ENCODE results near the gene FRMD8.

The FRMD8 gene

GRCh38 chr11:65386307-65387140 is at the start of gene FRMD8:
FRMD8 (plus strand) TSS chr11:65386637; CDS start chr11:65387037, 400 bp downstream.
- peak; percentile 91 to 93 for DNase-seq

GRCh38 chr11:65338676-65339075 is 47.8 kb upstream of the FRMD8 start:
- DNase-seq, result no peak

GRCh38 chr11:65340226-65340625 is 46.2 kb upstream of the FRMD8 start:
- no peak for DNase-seq

GRCh38 chr11:65341856-65342255 is 44.6 kb upstream of the FRMD8 start:
- no peak for DNase-seq

- DNase-seq, result no peak
These were observed 34.9 kb upstream of the FRMD8 start for GRCh38 chr11:65351511-65351910.

GRCh38 chr11:65352783-65353182 is 33.7 kb upstream of the FRMD8 start:
- DNase-seq, result no peak

GRCh38 chr11:65353376-65353775 is 33.1 kb upstream of the FRMD8 start:
- DNase-seq, result no peak

- no peak for DNase-seq
These were observed 32.6 kb upstream of the FRMD8 start for GRCh38 chr11:65353900-65354264.

- DNase-seq, result peak; percentile 96 to 97
These were observed 32.0 kb upstream of the FRMD8 start, which contains the start of gene TIGD3 for GRCh38 chr11:65354265-65355012. TIGD3 (plus strand) TSS chr11:65354751; CDS start chr11:65355809, 1,058 bp downstream.

- peak; percentile 56 to 63 for DNase-seq
These were observed 31.2 kb upstream of the FRMD8 start for GRCh38 chr11:65355013-65355775.

GRCh38 chr11:65355776-65356393 is 30.6 kb upstream of the FRMD8 start:
- DNase-seq, result no peak

- no peak for DNase-seq
These were observed 30.0 kb upstream of the FRMD8 start for GRCh38 chr11:65356394-65356972.

- DNase-seq, result no peak
These were observed 28.5 kb upstream of the FRMD8 start for GRCh38 chr11:65357856-65358356.

- peak in 1 of 2 donors; percentile 53 for DNase-seq
These were observed 24.0 kb upstream of the FRMD8 start for GRCh38 chr11:65362320-65362931.

- no peak for DNase-seq
These were observed 23.5 kb upstream of the FRMD8 start for GRCh38 chr11:65362966-65363365.

- DNase-seq, result no peak
These were observed 22.7 kb upstream of the FRMD8 start for GRCh38 chr11:65363770-65364169.

GRCh38 chr11:65366340-65366773 is 20.1 kb upstream of the FRMD8 start:
- peak; percentile 46 to 70 for DNase-seq

GRCh38 chr11:65370659-65371049 is 15.8 kb upstream of the FRMD8 start:
- no peak for DNase-seq

GRCh38 chr11:65373839-65374580 is 12.4 kb upstream of the FRMD8 start:
- no peak for DNase-seq

GRCh38 chr11:65375012-65375411 is 11.4 kb upstream of the FRMD8 start:
- DNase-seq, result no peak

Measured in CD4-positive, alpha-beta T cell treated with Interleukin-1 beta for 1 hour (primary cell).